ENCODE data around the gene GALNT18.

GALNT18 gene

DNA sequence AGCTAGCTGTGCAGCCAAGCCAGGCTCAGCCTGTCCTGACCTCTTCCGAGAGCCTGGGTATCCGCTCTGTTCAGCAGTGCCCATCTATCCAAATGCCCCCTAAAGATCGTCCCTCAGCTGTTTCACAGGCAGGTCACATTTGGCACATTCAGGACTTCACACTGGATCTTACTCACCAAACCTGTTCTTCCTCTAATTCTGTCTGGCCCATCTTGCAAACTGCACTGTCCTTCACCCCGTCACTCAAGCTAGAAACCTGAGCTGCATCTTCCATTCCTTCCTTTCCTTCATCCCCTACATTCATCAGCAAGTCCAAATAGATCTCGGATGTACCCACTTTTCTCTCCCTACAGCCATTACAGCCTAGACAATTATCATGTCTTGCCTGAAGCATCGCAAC lies 208.0 kb downstream of the GALNT18 start:
- DNase-seq (ENCODE audit: low spot score): no peak
- TF ChIP-seq, protein P1, sequence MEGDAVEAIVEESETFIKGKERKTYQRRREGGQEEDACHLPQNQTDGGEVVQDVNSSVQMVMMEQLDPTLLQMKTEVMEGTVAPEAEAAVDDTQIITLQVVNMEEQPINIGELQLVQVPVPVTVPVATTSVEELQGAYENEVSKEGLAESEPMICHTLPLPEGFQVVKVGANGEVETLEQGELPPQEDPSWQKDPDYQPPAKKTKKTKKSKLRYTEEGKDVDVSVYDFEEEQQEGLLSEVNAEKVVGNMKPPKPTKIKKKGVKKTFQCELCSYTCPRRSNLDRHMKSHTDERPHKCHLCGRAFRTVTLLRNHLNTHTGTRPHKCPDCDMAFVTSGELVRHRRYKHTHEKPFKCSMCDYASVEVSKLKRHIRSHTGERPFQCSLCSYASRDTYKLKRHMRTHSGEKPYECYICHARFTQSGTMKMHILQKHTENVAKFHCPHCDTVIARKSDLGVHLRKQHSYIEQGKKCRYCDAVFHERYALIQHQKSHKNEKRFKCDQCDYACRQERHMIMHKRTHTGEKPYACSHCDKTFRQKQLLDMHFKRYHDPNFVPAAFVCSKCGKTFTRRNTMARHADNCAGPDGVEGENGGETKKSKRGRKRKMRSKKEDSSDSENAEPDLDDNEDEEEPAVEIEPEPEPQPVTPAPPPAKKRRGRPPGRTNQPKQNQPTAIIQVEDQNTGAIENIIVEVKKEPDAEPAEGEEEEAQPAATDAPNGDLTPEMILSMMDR (IDR thresholded peaks at IDR 0.05; ENCODE audit: extremely low read depth, missing control alignments): no peak

DNA sequence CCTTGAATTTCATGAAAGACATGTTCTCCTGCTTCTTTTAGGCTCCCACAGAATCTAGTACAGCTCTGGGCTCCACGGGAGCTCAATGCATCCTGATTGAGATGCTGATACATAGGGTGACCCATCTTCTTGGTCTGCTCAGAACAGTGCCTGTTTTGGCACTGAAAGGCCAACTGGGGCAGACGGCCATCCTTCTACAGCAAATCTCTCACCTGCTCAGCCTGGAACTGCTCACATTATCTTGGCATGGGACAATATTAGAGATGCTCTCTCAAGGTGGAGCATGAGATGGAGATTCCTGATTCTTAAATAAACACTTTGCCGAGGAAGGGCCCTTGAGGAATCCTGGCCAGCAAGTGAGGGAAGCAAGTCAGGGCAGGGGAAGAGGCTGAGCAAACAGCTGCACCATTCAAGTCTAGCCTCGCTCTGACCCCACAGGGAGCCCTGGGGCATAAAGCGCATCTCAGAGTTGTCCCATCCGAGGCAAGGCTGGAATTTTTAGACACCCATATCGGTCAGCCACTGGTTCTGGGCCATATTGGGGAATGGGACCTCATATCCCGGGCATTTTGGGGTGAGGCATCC lies 210.3 kb downstream of the GALNT18 start:
- TF ChIP-seq, protein P1 (IDR thresholded peaks at IDR 0.05; ENCODE audit: extremely low read depth, missing control alignments): no peak
- DNase-seq (ENCODE audit: low spot score): no peak

DNA sequence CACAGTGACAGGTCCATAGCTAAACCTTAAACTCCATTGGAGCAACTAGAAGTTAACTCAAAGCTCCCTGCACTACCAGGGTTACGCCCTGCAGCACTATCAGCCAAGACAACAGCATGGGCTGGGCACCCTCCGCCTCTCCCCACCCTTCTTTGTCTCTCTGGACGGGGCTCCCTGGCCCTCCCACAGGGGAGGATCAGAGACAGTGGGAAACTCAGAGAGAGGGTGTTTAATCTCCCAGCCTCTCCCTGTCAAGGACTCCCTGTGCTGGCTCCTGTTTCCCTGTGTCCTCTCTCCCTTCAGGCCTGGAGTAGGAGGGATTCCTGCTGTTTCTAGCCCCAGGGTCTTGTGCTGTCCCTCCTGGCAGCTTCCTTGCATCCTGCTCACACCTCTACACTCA lies 211.9 kb downstream of the GALNT18 start:
- no peak for DNase-seq (ENCODE audit: low spot score)
- TF ChIP-seq, protein P1 (IDR thresholded peaks at IDR 0.05; ENCODE audit: extremely low read depth, missing control alignments): no peak

DNA sequence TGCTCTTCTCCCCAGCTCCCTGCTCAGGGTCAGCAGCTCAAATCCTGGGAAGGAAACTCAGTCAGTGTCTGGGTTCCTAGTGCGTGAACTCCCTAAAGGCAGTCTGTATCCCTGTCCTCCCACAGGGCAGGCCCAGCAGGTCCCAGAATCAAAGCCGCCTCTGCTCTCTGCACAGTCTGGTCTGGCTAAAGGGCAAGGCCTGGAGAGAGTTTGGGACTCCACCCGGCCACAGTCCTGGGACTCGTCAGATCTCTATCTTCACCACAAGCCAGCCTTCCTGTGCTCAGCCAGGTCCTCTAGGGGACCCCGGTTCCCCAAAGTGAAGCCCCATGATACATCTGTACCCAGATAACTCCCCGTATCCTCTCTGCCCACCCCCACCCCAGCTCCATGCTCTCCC lies 212.6 kb downstream of the GALNT18 start:
- TF ChIP-seq, protein P1 (IDR thresholded peaks at IDR 0.05; ENCODE audit: extremely low read depth, missing control alignments): no peak
- DNase-seq (ENCODE audit: low spot score): no peak

DNA sequence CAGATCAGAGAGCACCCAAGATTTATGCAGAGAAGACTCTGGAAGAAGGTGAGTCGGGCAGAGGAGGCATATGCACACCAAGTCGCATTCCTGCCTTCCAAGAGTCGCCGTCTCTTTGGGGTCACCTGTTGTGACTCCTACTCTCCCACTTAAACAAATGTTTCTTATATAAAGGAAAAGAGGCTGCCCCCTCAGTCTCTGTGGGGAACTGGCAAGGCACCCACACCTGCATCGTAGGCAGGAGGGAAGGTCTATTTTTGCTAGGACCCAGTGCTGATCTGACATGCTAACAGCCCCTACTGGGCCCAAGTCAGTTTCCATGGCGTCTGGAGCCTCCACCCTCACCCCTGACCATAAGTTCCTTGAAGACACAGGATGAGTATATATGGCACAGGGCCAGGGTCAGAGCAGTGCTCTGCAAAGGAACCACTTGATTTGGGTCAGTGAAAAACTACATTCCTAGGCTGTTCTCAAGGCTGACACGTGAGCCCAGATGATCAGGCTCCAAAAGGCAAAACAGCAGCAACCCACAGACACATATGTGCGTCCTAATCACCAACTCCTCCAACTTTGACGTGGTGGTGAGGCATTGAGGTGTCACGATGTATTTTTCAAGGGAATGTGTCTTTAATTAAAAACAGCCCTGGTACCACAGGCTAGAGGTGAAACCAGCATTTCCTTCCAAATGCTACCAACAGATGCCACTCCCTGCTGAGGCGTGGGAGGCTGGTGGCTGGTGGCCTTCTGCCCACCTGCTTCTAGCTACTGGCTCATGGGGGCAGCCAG lies 213.2 kb downstream of the GALNT18 start:
- DNase-seq (ENCODE audit: low spot score): no peak
- TF ChIP-seq, protein P1 (IDR thresholded peaks at IDR 0.05; ENCODE audit: extremely low read depth, missing control alignments): no peak

DNA sequence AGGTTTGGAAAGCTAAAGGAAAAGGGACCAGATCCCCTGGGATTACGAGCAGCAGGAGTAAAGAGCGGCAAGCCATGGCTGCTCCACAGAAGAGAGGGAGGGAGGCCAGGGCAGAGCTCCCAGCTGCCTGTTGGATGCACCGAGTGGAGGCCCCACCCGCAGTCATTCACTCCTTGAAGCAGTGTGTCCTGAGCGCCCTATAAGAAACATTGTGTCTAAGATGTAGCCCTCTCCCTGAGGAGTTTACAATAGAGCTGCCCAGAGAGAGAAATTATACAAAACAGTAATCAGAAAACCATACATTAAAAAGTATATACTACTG lies 214.1 kb downstream of the GALNT18 start:
- TF ChIP-seq, protein P1 (IDR thresholded peaks at IDR 0.05; ENCODE audit: extremely low read depth, missing control alignments): no peak
- DNase-seq (ENCODE audit: low spot score): no peak

DNA sequence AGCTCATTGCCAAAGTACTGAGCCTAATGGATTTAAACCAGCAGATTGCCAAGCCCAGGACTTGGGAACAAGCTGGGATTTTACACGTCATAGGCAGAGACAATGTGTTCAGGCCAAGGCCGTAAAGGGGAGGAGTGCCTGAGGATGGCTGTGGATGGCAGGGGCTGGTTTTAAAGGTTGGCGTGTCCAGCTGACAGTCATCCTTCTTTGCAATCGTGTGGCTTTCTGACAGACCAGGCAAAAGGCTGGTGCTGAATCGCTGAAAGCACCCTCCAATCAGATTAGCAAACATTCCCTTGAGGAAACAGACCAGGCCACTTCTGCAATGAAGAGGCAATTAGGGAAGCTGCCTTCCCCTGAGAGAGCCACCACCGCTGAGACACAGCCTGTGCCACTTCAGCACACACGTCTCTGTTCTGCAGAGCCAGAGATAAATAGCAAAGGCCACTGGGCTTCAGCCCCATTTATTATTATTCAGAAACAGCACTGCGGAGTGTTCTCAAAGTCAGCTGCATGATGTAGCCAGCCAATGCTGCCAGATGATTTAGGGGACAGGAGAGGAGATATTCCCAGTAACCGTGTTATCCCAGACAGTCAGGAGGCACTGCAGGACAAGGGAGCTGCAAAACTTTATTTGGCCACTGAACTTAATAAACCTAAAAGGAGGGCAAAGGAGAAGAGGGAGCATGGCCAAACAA lies 214.6 kb downstream of the GALNT18 start:
- TF ChIP-seq, protein P1 (IDR thresholded peaks at IDR 0.05; ENCODE audit: extremely low read depth, missing control alignments): no peak
- DNase-seq (ENCODE audit: low spot score): no peak
